Measurements from ENCODE around the gene PKIG. TPM values are rescaled to one million over a fixed set of nuclear protein-coding genes. Genes with fewer than 3 reads are reported as not detected.

The PKIG gene
- total RNA-seq, 1 donor from 2014 or later, result 34.7 TPM

- no peak for TF ChIP-seq CTCF (conservative IDR thresholded peaks at IDR 0.05)
- no peak overlapping the region for H3K4me3 Mint-ChIP-seq
- H3K9me3 Mint-ChIP-seq, result no peaks in the 10 kb centered on the region
- peaks cover 3% of the 10 kb centered on the region for H3K4me1 Mint-ChIP-seq
- H3K27me3 Mint-ChIP-seq (ENCODE audit: low read depth), result no peaks in the 10 kb centered on the region
- H3K27ac Mint-ChIP-seq (ENCODE audit: unreplicated experiment), result no peak overlapping the region
- H3K36me3 Mint-ChIP-seq (ENCODE audit: low read depth), result no peaks in the 10 kb centered on the region
- DNase-seq (ENCODE audit: low read depth, low spot score), result no peak
Measured at GRCh38 chr20:44549123-44549522, 33.3 kb upstream of the PKIG start.

- TF ChIP-seq CTCF (conservative IDR thresholded peaks at IDR 0.05), result no peak
Measured at GRCh38 chr20:44552050-44552449, 30.3 kb upstream of the PKIG start.

GRCh38 chr20:44552568-44552949, 29.8 kb upstream of the PKIG start:
- TF ChIP-seq CTCF (conservative IDR thresholded peaks at IDR 0.05), result no peak
- H3K36me3 Mint-ChIP-seq (ENCODE audit: low read depth), result no peaks in the 10 kb centered on the region

More at GRCh38 chr20:44552050-44552449, 30.3 kb upstream of the PKIG start:
- no peak for DNase-seq (ENCODE audit: low read depth, low spot score)
- Mint-ChIP-seq H3K9me3 (no peaks in the 10 kb centered on the region), H3K4me1 (peaks cover 3% of the 10 kb centered on the region), H3K27me3 (ENCODE audit: low read depth) (no peaks in the 10 kb centered on the region), H3K36me3 (ENCODE audit: low read depth) (no peaks in the 10 kb centered on the region), H3K27ac (ENCODE audit: unreplicated experiment) (peak overlapping the region; percentile 16), H3K4me3 (no peak overlapping the region)

GRCh38 chr20:44552950-44553908, 29.1 kb upstream of the PKIG start:
- H3K4me3 Mint-ChIP-seq, result no peak overlapping the region
- H3K9me3 Mint-ChIP-seq, result no peaks in the 10 kb centered on the region
- H3K27ac Mint-ChIP-seq (ENCODE audit: unreplicated experiment), result peak overlapping the region; percentile 12

More at GRCh38 chr20:44552568-44552949, 29.8 kb upstream of the PKIG start:
- Mint-ChIP-seq H3K4me1 (peaks cover 3% of the 10 kb centered on the region), H3K27me3 (ENCODE audit: low read depth) (no peaks in the 10 kb centered on the region), H3K9me3 (no peaks in the 10 kb centered on the region), H3K27ac (ENCODE audit: unreplicated experiment) (no peak overlapping the region), H3K4me3 (no peak overlapping the region)
- DNase-seq (ENCODE audit: low read depth, low spot score), result no peak

GRCh38 chr20:44559302-44559701, 23.1 kb upstream of the PKIG start:
- Mint-ChIP-seq H3K4me3 (no peak overlapping the region), H3K27me3 (ENCODE audit: low read depth) (no peaks in the 10 kb centered on the region), H3K4me1 (no peaks in the 10 kb centered on the region), H3K36me3 (ENCODE audit: low read depth) (no peaks in the 10 kb centered on the region), H3K27ac (ENCODE audit: unreplicated experiment) (no peak overlapping the region), H3K9me3 (no peaks in the 10 kb centered on the region)
- no peak for DNase-seq (ENCODE audit: low read depth, low spot score)
- TF ChIP-seq CTCF (conservative IDR thresholded peaks at IDR 0.05), result no peak

More at GRCh38 chr20:44552950-44553908, 29.1 kb upstream of the PKIG start:
- Mint-ChIP-seq H3K36me3 (ENCODE audit: low read depth) (no peaks in the 10 kb centered on the region), H3K4me1 (peaks cover 3% of the 10 kb centered on the region), H3K27me3 (ENCODE audit: low read depth) (no peaks in the 10 kb centered on the region)
- no peak for TF ChIP-seq CTCF (conservative IDR thresholded peaks at IDR 0.05)
- no peak for DNase-seq (ENCODE audit: low read depth, low spot score)
